HG02938 (cell line): ENCODE measurements around the gene CDS2.
A peak's percentile ranks its signal among the peaks of the same experiment; 100 is the strongest.
"Not testable (repeated sequence)": the region's sequence is repeated elsewhere in the genome, so short reads cannot be mapped to it uniquely, and the experiment has no call there.

Source experiments
- ATAC-seq: cut with Tn5 transposase; IDR thresholded peaks from one replicate; pipeline ENCODE4 v1.9.1; 2021; ENCODE audit warnings: mild to moderate bottlenecking, moderate library complexity; ENCODE audit not compliant: unreplicated experiment

CDS2 gene

GRCh38 chr20:5126512-5127203, at the start of gene CDS2:
TSS of gene CDS2 (plus strand) at chr20:5127008. CDS start at chr20:5127093, 85 bp downstream.
- peak; percentile 81 for ATAC-seq

DNA sequence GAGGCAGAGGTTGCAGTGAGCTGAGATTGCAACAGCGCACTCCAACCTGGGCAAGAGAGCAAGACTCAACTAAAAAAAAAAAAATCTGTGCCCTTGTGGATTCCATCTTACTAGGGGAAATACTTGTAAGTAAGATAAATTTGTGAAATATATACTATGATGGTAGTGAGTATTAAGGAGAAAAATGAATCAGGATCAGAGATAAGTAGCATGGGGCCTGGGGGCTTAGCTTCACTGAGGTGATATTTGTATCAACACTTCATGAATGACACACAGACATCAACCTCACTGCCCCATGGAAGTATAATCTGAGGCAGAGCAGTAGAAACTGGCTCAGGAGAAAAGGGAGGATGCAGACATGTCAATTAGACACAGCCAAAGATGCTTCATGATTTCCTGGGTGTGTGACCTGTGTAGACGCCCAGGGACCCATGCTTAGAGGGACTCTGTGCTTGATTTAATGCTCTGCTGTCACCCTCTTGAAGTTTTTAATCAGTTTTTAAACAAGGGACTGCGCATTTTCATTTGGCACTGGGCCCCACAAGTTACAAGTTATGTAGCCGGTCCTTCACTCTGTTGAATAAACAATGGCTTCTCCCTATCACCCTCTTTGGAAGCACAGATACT, 48.9 kb upstream of the CDS2 start:
- no peak for ATAC-seq

DNA sequence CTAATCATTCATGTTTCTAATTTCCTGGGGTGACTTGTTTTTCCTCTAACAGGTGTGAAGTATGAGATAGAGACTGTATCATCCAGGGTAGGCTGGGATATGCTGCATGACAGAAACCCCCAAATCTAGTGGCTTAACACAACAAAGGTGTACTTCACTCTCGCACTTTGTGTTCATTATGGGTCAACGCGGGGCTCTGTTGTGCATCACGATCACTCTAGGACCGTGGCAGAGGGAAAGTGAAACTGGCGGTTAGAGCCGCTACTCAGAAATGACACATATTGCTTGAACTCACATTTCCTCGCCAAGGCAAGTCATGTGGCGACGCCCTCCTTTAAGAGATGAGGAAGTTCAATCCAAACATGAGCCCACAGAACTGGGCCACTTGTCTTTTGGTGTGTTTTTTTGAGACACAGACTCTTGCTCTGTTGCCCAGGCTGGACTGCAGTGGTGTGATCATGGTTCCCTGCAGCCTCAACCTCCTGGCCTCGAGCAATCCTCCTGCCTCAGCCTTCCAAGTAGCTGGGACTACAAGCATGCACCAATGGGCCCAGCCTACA, 48.3 kb upstream of the CDS2 start:
- peak; percentile 94 for ATAC-seq

DNA sequence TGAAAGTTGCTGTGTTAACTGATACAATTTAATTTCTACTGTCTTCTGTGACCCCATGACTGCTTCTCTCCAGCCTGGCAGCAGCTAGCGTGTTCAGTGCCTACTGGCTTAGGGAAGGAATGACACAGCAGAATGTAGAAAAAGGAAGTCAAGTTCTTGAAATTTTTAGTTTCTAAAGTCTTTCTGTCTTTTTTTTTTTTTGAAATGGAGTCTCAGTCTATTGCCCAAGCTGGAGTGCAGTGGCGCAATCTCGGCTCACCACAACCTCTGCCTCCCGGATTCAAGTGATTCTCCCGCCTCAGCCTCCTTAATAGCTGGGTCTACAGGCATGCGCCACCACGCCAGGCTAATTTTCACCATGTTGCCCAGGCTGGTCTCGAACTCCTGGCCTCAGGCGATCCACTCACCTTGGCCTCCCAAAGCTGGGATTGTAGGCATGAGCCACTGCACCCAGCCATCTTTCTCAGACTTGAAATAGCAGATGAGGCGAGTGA, 46.4 kb upstream of the CDS2 start:
- ATAC-seq, result peak; percentile 31

GRCh38 chr20:5085380-5085779, 41.4 kb upstream of the CDS2 start:
- ATAC-seq, result no peak

GRCh38 chr20:5088688-5089087, 38.1 kb upstream of the CDS2 start:
- no peak for ATAC-seq

DNA sequence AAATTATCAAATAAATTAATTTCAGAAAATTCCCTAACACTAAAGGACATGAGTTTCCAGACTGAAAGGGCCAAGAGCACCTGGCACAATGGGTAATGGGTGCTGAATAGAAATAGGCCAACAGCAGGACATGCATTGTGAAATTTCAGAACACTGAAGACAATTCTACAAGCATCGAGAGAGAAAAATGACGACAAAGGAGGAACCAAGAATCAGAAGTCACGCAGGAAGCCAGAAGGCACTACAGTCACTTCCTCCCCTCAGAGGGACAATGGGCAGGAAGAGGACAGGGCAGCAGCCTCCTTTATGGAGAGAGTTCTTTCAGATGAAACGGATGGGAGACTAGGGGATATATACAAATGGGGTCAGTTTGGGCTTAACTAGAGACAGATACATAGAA, 36.6 kb upstream of the CDS2 start:
- no peak for ATAC-seq

DNA sequence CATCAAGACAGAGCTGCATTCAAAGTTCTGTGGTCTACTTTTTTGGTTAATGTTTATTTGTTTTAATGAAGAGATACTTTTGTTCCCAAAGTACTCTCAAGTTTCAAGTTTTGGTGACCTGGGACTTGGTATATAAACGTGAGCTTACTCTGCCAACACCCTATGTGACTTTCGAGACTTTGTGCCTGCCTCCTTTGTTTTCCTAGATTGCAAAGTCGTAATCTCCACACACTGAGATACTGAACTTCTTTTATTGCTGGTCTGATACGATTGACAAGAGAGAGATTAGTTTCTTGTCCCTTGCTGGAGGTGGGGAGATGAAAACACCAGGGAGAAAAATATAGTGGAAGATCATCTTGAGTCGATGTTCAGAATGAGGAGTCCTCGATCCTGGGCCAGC, 34.9 kb upstream of the CDS2 start:
- ATAC-seq, result no peak

DNA sequence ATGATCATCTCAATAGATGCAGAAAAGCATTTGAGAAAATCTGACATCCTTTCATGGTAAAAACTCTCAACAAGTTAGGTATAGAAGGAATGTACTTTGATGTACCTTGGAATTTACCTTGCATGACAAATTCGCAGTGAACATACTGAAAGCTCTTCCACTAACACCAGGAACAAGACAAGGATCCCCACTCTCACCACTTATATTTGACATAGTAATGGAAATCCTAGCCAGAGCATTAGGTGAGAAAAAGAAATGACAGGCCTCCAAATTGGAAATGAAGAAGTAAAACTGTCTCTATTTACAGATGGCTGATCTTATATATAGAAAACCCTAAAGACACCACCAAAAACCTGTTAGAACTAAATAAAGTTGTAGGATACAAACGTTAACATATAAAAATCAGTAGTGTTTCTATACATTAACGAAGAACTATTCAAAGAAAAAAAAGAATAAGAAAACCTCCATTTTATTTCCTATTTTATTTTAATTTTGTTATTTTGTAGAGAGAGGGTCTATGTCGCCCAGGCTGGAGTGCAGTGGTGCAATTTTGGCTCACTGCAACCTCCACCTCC, 34.0 kb upstream of the CDS2 start:
- no peak for ATAC-seq

GRCh38 chr20:5095454-5095853, 31.4 kb upstream of the CDS2 start:
- ATAC-seq, result no peak

DNA sequence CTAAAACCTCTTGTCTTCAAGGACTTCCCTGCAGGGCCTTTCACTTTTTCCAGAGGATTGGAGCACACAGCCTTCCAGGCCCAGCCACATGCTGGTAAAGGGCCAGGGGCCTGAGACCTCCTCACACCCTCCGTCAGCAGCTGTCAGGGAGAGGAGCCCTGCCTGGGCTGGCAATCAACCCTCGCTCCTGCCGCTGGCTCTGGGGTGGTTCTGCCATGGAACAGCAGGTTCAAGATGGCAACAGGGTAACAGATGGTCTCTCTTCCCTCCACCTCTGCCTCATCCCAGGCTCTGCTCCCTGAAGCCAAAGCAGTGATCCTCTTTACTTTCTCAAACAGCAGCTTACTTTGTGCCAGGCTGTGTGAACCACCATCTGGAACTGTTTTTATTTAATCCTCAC, 30.9 kb upstream of the CDS2 start:
- ATAC-seq, result no peak

DNA sequence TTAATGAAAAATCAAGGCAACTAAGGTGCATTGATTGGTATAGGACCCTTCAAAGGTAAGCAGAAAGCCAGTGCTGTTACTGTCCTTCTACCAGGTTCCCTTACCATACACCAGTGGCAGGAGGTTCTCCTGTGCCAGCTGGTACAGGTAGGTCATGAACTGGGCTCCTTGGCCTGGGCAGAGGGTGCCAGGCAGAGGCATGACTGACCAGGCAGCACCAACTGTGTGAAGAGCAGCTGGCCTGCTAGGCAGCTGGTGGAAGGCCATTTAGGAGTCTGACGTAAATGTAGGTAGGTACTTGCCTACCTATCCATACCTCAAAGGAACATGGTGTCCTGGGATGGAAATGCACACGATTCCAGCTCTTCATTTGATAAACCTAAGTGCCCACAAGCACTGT, 30.3 kb upstream of the CDS2 start:
- no peak for ATAC-seq

DNA sequence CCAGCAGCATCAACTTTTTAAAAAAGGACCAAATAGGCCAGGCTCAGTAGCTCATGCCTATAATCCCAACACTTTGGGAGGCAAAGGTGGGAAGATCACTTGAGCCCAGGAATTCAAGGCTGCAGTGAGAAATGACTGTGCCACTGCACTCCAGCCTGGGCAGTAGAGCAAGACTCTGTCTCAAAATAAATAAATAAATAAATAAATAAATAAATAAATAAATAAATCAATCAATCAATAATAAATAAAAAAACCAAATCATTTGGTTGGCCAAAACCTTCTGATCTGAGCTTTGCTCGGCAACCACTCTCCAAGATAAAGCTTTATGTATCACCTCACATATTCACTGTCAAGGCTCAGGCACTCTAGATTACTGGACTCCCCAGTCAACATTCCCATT, 27.8 kb upstream of the CDS2 start:
- not testable (repeated sequence) for ATAC-seq

GRCh38 chr20:5099909-5100308, 26.9 kb upstream of the CDS2 start:
- ATAC-seq, result not testable (repeated sequence)

GRCh38 chr20:5100684-5101347, 26.0 kb upstream of the CDS2 start:
- ATAC-seq, result no peak

DNA sequence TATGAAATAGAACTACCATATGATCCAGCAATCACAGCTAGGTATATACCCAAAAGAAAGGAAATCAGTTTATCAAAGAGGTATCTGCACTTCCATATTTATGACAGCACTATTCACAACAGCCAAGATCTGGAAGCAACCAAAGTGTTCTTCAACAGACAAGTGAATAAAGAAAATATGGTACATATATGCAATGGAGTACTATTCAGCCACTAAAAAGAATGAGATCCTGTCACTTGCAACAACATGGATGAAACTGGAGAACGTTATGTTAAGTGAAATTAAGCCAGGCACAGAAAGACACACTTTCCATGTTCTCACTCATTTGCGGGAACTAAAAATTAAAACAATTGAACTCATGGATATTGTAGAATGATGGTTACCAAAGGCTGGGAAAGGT, 22.3 kb upstream of the CDS2 start:
- no peak for ATAC-seq

DNA sequence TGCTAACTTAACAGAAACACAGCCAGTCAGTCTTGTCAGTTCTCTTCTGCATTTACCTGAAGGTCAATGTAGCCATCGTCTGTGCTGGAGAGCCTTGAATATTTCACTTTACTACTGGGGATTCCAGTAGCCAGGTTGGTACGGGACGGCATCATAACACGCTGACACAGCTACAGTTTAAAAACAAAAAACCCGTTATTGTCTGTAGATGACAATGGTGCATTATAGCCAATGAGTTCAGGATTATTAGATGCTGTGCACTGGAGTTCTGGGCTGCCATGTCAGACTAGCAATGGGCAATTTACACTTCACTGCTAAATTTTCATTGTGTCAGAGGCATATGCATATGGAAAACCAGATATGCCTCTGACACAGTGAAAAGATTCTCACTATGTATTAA, 17.5 kb upstream of the CDS2 start:
- no peak for ATAC-seq

DNA sequence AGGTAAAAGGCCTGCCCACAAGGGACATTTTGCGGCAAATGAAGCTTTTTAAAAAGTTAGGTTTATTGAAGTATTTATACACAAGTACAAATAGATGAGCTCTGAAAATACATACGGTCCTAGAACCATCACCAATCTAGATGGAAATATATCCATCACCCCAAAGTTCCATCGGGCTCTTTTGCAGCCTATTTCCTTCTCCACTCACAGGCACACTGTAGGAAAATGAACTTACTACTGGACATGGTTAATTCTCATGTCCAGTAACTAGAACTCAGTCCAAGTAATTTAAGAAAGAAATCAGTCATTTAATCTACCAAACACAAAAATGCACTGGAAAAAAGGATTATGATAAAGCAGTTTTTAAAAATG, 13.2 kb upstream of the CDS2 start:
- no peak for ATAC-seq

GRCh38 chr20:5114403-5114802, 12.4 kb upstream of the CDS2 start:
- ATAC-seq, result no peak

GRCh38 chr20:5116875-5117274, 9.9 kb upstream of the CDS2 start:
- no peak for ATAC-seq
